ENCODE data around the gene PDE7B.

GRCh38 chr6:136129365-136129764 is 277.9 kb downstream of the PDE7B start:
- no peak for TF ChIP-seq CTCF (tag by site-specific recombination; IDR thresholded peaks at IDR 0.05)
- TF ChIP-seq ZBTB7A (tag by site-specific recombination; IDR thresholded peaks at IDR 0.05; ENCODE audit: low read depth) = no peak
- no peak for TF ChIP-seq ZNF501 (tag by site-specific recombination; IDR thresholded peaks at IDR 0.05)
- no peak for TF ChIP-seq PATZ1 (tag by site-specific recombination; IDR thresholded peaks at IDR 0.05)

Data from HEK293 (cell line).